NCI-H2171 treated with DMSO at 0.1 percent for 48 hours (cell line): ENCODE measurements around the gene ACTR1A.

Source experiments
- DNase-seq: peaks from one replicate; lab custom pipeline; 2025; lab: John Stamatoyannopoulos, UW

ACTR1A gene

GRCh38 chr10:102453502-102453901 lies 49.0 kb downstream of the ACTR1A start:
- DNase-seq = no peak

DNA sequence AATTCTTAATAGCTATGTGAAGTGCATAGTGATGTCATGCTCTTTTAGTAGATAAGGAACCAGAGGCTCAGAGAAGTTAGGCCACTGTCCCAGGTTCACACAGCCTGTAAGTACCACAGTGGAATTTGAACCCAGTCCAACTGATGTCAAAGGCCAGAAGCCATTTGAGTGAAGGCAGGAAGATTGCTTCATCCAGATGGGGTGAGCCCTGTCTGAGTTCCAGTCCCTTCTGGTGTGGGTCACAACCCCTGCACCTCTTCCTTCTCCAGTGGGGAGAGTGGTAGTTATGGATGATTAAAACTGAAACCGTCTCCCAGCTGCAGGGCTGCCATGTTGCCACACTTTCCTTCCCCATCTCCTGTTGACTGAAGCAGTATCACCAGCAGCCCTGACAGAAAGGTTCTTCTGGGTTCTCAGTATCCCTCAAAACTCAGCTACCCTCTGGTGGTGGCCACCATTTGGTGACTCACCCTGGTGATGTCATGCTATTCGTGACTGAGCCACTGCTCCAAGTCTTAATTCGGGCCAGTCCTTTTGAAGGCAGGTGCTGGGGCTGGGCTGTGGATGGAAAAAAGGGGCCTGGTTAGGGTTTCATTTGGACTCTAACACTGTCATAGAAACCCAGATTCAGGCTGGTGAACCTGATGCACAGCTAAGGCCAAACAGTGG lies 49.7 kb downstream of the ACTR1A start:
- no peak for DNase-seq

- no peak for DNase-seq
These were observed 51.2 kb downstream of the ACTR1A start, which contains the start of gene C10orf95 for GRCh38 chr10:102451105-102451969. Gene C10orf95 (minus strand): TSS chr10:102451543. CDS start chr10:102451093, 450 bp downstream.

- DNase-seq = peak; percentile 77
These were observed 52.0 kb downstream of the ACTR1A start for GRCh38 chr10:102450374-102451104.

GRCh38 chr10:102450124-102450373 lies 52.5 kb downstream of the ACTR1A start:
- no peak for DNase-seq

DNA sequence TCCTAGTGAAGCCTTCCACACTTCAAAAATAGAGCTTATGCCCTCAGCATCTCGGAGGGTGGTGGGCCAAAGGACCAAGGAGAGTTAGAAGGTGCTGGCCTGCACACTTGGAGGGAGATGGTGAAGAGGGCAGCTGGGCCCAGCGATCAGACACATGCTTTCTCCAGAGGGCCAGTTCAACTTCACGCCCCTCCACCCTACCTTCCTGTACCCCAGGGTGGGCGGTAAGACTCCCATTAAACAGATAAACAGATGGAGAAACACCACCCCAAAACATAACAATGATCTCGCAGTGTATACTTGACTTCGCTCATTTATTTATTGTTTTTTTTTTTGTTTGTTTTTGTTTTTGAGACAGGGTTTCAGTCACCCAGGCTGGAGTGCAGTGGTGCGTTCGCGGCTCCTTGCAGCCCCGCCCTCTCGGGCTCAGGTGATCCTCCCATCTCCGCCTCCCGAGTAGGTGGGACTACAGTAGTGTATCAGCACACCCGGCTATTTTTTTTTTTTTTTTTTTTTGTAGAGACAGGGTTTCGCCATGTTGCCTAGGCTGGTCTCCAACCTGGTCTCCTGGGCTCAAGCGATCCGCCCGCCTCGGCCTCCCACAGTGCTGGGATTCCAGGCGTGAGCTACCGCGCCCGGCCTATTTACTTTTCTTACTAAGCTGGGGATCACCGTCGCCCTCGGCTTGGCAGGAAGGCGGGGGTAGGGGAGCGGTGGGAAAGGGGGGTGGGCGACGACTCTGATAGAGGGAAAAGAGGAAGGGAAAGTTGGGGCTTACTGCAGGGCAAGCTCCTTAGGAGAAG lies 53.0 kb downstream of the ACTR1A start:
- DNase-seq = peak; percentile 80

DNA sequence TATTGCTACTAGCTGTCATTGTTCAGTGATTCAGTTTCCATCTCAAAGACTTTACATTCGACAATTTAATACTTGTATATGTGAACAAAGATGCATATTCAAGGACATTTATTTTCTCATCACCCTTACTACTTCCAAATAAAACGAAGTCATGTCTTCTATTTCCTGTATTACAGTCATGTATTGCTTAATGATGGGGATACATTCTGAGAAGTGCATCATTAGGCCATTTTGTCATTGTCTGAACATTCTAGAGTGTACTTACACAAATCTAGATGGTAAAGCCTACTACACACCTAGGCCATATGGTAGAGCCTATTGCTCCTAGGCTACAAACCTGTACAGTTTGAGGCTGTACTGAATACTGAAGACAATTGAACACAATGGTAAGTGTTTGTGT lies 57.7 kb downstream of the ACTR1A start:
- DNase-seq = no peak

GRCh38 chr10:102438374-102438773 lies 64.1 kb downstream of the ACTR1A start:
- peak; percentile 4 for DNase-seq

GRCh38 chr10:102437515-102437914 lies 65.0 kb downstream of the ACTR1A start:
- no peak for DNase-seq

GRCh38 chr10:102436312-102436711 lies 66.2 kb downstream of the ACTR1A start:
- no peak for DNase-seq

GRCh38 chr10:102435529-102436233 lies 66.8 kb downstream of the ACTR1A start:
- DNase-seq = no peak

DNA sequence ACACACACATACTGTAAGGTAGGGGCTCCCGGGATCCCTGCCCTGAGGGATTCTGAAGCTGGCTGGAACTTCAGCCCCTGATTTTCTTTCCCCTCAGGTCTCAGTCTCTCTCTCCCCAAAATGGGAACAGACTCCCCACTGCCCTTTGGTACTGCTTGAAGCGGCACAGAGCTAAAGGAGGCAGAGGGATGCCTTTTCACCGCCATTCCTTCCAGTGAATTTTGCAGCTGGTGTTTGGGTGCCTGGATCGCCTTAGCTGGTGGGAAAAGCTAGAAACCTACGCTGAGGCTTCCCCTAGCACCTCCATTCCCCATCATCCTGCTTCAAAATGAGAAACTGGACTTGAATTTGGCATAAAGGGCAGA lies 67.4 kb downstream of the ACTR1A start:
- DNase-seq = no peak

- DNase-seq = no peak
These were observed 67.9 kb downstream of the ACTR1A start for GRCh38 chr10:102434394-102435132.

DNA sequence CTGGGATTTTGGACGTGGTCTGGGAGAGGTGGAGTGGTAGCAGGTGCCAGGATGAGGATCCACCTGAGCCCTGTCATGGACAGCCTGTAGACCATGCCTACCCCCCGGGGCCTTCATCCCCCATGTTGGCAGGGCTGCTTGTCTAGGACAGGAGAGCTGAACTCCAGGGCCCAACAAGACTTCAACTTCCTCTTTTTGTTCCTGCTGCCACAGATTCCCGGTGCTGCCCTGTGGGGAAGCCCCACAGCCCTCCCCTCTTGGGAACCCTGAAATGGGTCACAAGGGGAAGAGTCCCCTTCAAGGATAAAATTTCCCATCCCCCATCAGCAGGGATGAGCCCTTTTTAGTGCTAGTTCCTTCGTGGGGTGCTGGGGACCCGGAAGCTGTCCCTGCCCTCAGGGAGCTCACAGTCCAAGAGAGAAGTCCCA lies 68.9 kb downstream of the ACTR1A start:
- DNase-seq = no peak

- peak; percentile 85 for DNase-seq
These were observed 70.2 kb downstream of the ACTR1A start, which contains the start of gene CUEDC2 for GRCh38 chr10:102432162-102432950. Gene CUEDC2 (minus strand): TSS chr10:102432574. CDS start chr10:102425188, 7,386 bp downstream.

- DNase-seq = peak; percentile 55
These were observed 70.9 kb downstream of the ACTR1A start for GRCh38 chr10:102431452-102432124.

- DNase-seq = no peak
These were observed 73.0 kb downstream of the ACTR1A start for GRCh38 chr10:102429468-102429867.
